GM18870 (cell line): ENCODE measurements around the gene DAPK1.
A peak's percentile ranks its signal among the peaks of the same experiment; 100 is the strongest.

ENCODE experiments used
- ATAC-seq: cut with Tn5 transposase; IDR thresholded peaks from one replicate; pipeline ENCODE4 v1.9.1; 2021; ENCODE audit warnings: moderate library complexity; ENCODE audit not compliant: unreplicated experiment

Gene DAPK1

GRCh38 chr9:87609002-87609401, 111.3 kb downstream of the DAPK1 start:
- no peak for ATAC-seq

GRCh38 chr9:87609486-87609885, 111.8 kb downstream of the DAPK1 start:
- ATAC-seq, result no peak

DNA sequence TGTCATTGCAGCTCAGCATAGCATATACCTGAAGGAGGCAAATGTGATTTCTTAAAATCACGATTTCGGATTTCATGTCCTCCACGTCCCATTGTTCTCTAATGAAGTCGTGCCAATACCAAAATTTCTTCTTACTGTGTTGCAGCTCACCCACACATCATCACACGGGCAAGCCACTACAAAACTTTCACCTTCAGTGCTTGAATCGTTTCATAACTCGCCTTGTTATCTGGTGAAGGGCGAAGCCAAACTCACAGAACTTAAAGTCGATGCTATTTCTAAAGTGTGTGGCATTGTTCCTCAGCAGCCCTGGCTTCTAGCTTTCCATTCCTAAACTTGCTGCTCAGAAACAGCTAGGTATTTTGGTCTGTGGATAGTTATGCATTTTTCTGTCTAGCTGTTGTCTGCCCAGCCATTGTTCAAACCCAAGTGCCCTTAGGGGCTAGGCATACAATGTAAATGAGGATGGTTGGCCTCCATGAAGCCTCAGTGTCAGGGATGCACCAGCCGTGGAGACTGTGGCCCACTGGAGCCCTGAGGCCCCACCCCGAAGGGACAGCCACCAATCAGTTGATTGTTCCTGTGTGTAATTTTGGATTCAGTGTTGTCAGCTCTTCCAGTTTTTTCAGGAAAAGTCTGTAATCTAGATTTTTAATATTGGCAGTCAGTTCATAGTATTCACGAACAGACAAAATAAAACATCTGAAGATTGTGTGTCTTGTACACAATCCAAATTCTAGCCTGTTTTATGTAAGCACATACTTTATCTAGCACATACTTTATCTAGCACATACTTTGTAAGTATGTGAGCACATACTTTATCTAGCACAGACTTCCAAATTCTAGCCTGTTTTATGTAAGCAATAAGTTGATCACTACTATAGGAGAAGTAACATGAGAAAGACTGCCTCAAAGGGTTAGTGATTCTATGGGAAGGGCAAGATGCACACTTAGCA, 112.8 kb downstream of the DAPK1 start:
- no peak for ATAC-seq

- no peak for ATAC-seq
Measured at GRCh38 chr9:87611776-87612175, 114.1 kb downstream of the DAPK1 start.

- ATAC-seq, result no peak
Measured at GRCh38 chr9:87612536-87612935, 114.9 kb downstream of the DAPK1 start.

DNA sequence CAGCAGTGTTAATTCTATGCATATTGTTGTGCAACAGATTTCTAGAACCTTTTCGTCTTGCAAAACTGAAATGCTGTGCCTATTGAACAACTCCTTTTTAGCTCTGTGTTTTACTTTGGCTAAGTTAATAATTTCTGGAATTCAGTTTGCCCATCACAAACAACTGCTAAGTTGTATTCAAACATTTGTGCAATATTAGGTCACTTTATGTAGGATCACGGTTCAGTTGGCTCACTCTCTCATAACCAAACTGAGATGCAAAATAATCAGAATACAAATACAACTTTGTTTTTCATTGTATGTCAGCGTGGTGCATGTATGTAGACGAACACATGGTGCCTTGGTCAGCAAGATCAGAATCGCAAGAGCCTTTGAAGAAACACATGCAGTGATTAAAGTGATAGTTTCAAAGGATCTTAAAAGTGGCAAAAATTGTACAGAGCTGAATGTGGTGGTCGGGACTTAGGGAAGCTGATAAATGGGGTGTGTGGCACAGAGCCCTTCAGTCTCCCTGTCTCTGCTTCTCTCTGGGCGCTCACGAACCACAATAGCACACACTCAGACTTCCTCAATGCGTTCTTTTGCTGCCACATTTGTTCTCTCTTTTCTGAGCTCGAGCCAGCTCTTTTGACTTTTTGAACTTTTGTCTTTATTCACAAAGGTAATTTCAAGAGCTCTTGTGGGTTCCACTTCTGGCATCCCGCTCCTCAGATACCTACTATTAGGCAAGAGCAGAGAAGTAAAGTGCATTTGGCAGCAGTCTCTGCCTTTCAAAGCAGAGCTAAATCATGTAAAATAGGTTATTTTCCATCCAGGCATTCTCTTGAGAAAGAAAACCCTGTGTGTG, 115.8 kb downstream of the DAPK1 start:
- ATAC-seq, result peak; percentile 49

DNA sequence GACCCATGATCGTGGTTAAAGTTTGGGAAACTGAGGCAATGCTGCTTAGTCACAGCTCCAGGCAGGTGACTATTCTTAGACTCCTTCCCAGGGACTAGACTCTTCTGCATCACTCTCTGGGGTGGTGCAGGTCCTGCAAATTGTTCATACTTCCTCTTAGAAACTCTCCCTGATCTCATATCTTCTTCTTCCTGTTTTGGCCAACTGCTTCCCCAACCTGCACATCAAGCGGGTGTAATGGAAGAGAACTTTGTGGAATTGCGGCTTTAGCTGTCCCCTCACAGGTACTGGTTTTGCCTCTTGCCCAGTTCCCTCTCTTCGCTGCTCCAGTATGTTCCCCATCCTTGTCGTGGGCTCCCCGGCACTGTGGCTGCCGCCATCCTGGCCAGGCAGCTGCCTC, 116.7 kb downstream of the DAPK1 start:
- no peak for ATAC-seq

DNA sequence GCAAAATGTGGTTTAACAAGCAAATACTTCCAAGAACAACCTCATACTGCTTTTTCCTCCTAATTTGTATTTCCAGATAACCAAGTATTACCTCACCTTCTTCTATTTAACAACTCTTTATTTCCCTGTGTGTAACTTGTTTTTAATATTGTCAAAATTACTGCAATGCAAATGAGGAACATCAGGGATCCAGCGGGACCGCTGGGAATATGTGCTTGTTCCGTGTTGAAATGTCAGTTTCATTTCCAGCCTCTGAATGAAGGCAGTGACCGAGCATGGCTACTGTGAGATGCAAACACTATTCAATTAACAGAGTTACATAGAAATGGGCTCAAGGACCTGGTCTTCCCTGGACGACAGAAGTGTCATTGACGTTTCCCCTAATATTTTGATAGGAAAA, 117.5 kb downstream of the DAPK1 start:
- ATAC-seq, result no peak

GRCh38 chr9:87615547-87616148, 118.0 kb downstream of the DAPK1 start:
- ATAC-seq, result no peak

GRCh38 chr9:87618226-87618625, 120.6 kb downstream of the DAPK1 start:
- no peak for ATAC-seq

DNA sequence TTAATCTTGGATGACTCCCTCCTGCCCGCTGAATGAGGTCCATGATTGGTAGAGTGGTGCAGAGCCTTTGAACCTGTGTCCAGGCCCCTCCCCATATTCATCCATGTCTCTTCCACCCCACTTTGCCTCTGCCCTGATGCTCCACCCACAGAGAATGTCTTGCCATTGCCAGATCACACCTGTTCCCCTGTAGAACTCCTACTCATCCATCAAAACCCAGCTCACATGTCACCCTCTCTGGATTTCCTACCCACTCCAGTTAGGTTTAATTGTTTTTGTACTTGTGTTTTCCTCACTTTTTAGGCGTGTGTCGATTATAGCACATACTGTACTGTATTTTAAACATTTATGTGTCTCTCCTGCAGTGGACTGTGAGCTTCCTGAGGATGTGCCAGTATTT, 121.3 kb downstream of the DAPK1 start:
- no peak for ATAC-seq

GRCh38 chr9:87619346-87619745, 121.7 kb downstream of the DAPK1 start:
- ATAC-seq, result no peak

GRCh38 chr9:87620731-87621322, 123.2 kb downstream of the DAPK1 start:
- ATAC-seq, result no peak

DNA sequence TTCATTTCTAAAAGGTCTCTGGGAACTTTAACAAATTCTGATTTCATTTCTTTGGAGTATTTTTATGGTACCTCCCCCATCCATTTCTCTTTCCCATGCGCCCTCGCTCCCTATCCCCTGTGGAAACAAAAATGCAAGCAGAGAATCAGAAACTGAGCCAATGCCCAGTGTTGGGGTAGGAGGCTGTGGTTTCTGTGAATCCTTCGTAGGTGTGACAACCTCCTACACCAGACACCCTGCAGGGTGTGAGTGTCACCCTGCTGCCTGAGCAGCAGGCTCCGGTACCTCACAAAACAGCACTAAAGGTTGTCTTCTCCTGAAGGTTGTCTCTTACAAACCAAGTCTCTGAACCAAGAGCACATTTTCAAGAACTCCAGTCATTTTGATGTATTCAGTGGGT, 124.4 kb downstream of the DAPK1 start:
- no peak for ATAC-seq

DNA sequence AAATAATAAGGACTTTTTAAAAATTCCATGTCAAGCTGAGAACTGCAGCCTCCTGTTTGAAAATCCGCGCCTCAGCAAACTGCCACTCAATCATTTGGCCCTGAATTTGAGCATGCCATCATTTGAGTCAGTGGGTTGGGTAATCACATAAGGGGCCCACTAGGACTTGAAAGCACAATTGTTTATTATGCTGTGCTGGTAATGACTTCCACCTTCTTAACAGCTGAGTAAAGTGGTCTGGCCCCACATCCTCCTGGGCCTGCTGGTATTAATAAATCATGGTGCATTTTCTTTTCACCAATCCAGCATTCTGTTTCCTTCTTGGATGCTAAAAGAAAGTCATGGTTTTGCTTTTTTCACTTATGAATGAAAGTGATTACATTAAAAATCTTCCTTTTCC, 125.3 kb downstream of the DAPK1 start:
- ATAC-seq, result no peak

DNA sequence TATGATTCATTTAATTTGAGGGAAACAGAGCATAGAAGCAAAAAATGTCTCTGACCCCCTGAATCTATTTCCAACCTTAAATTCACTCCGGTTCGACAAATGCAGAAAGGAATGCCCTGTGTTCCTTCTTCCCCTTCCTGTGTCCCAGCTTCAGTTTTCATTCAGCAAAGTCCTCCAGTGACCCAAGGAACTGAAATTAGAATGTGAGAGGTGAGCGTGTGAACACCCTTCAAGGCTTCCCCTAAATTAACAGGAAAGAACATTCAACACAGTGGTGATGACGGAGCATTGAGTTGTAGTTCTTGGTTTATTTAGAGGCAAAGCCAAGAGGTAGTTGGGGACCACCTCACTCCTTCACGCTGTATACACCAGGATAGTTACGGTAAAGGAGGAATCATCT, 130.7 kb downstream of the DAPK1 start:
- ATAC-seq, result no peak

GRCh38 chr9:87629104-87629503, 131.4 kb downstream of the DAPK1 start:
- ATAC-seq, result no peak

- ATAC-seq, result no peak
Measured at GRCh38 chr9:87630266-87630665, 132.6 kb downstream of the DAPK1 start.

GRCh38 chr9:87630846-87631245, 133.2 kb downstream of the DAPK1 start:
- ATAC-seq, result no peak

DNA sequence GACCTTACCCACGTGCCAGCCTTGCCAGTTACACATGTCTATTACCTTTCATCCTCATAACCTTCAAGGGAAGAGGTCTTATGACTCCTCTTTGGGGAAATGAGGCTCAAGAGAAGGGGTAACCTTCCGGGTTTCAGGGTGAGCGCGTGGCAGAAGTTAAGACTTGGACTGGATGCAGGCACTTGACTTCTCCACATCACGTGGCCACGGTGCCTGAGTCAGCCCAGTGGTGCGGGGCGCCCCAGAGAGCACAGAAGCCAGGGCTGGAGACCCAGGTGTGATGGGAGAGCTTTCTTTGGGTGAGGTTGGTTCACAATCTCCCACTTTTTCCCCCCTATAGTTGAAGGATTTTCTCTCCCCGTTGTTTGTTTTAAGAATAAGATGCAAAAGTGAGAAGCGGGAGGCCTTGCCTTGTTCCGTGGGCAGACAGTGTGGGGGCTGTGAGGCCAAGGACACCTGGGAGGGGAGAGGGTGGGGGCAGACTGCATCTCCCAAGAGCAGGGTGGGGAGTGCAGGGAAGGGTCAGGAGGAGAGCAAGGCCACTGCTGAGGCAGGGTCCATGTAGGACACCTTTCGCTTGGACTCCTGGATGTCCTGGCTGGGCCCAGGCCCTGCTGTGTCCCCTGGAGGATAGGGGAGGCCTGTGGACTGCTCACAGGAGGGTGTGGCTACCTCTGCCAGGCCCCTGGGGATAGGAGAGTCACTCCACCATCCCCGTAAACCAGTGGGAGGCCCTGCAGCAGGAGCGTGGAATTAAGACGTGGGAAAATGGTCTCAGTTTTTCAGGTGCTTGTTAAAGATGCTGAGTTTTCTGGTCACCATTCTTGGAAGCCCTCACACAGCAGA, 138.2 kb downstream of the DAPK1 start:
- no peak for ATAC-seq
